ENCODE results near the gene SLIT3.
"Not testable (repeated sequence)": the region's sequence is repeated elsewhere in the genome, so short reads cannot be mapped to it uniquely, and the experiment has no call there.

The SLIT3 gene

GRCh38 chr5:169216866-169217265 lies 84.1 kb downstream of the SLIT3 start:
- DNase-seq, result no peak

GRCh38 chr5:169213479-169213878 lies 87.5 kb downstream of the SLIT3 start:
- DNase-seq, result no peak

- not testable (repeated sequence) for DNase-seq
Measured at GRCh38 chr5:169211761-169212160, 89.2 kb downstream of the SLIT3 start.

GRCh38 chr5:169204788-169205400 lies 96.0 kb downstream of the SLIT3 start:
- no peak for DNase-seq

- no peak for DNase-seq
Measured at GRCh38 chr5:169202969-169203368, 98.0 kb downstream of the SLIT3 start.

GRCh38 chr5:169201597-169201996 lies 99.3 kb downstream of the SLIT3 start:
- no peak for DNase-seq

- no peak for DNase-seq
Measured at GRCh38 chr5:169200125-169200778, 100.7 kb downstream of the SLIT3 start.

- DNase-seq, result no peak
Measured at GRCh38 chr5:169197343-169197742, 103.6 kb downstream of the SLIT3 start.

- DNase-seq, result no peak
Measured at GRCh38 chr5:169196059-169196458, 104.9 kb downstream of the SLIT3 start.

- no peak for DNase-seq
Measured at GRCh38 chr5:169195601-169196000, 105.3 kb downstream of the SLIT3 start.

- DNase-seq, result no peak
Measured at GRCh38 chr5:169192536-169192935, 108.4 kb downstream of the SLIT3 start.

- DNase-seq, result no peak
Measured at GRCh38 chr5:169190849-169191248, 110.1 kb downstream of the SLIT3 start.

GRCh38 chr5:169185626-169186025 lies 115.3 kb downstream of the SLIT3 start:
- DNase-seq, result no peak

- DNase-seq, result no peak
Measured at GRCh38 chr5:169183576-169183975, 117.4 kb downstream of the SLIT3 start.

GRCh38 chr5:169182797-169183196 lies 118.1 kb downstream of the SLIT3 start:
- no peak for DNase-seq

GRCh38 chr5:169181814-169182213 lies 119.1 kb downstream of the SLIT3 start:
- no peak for DNase-seq

- DNase-seq, result no peak
Measured at GRCh38 chr5:169178754-169179153, 122.2 kb downstream of the SLIT3 start.

GRCh38 chr5:169178274-169178673 lies 122.7 kb downstream of the SLIT3 start:
- no peak for DNase-seq

GRCh38 chr5:169176709-169177694 lies 123.9 kb downstream of the SLIT3 start:
- DNase-seq, result no peak

- DNase-seq, result no peak
Measured at GRCh38 chr5:169175733-169176132, 125.2 kb downstream of the SLIT3 start.

- DNase-seq, result no peak
Measured at GRCh38 chr5:169174923-169175322, 126.0 kb downstream of the SLIT3 start.

- no peak for DNase-seq
Measured at GRCh38 chr5:169173372-169173771, 127.6 kb downstream of the SLIT3 start.

GRCh38 chr5:169171515-169171914 lies 129.4 kb downstream of the SLIT3 start:
- no peak for DNase-seq

GRCh38 chr5:169169783-169170182 lies 131.2 kb downstream of the SLIT3 start:
- no peak for DNase-seq

All from NCI-H748 treated with DMSO at 0.1 percent for 48 hours (cell line).